ENCODE data around the gene MAPKBP1. TPM values are rescaled to one million over a fixed set of nuclear protein-coding genes. Genes with fewer than 3 reads are reported as not detected.

The MAPKBP1 gene
- total RNA-seq, 2 experiments from 2014 or later, result 16.6 to 17.2 TPM

- DNase-seq (no peak), ATAC-seq (no peak)
- CTCF ChIA-PET, result no interaction called here
- intact Hi-C loops (cut with micrococcal nuclease), result no loop called here
- TF ChIP-seq, protein P1, sequence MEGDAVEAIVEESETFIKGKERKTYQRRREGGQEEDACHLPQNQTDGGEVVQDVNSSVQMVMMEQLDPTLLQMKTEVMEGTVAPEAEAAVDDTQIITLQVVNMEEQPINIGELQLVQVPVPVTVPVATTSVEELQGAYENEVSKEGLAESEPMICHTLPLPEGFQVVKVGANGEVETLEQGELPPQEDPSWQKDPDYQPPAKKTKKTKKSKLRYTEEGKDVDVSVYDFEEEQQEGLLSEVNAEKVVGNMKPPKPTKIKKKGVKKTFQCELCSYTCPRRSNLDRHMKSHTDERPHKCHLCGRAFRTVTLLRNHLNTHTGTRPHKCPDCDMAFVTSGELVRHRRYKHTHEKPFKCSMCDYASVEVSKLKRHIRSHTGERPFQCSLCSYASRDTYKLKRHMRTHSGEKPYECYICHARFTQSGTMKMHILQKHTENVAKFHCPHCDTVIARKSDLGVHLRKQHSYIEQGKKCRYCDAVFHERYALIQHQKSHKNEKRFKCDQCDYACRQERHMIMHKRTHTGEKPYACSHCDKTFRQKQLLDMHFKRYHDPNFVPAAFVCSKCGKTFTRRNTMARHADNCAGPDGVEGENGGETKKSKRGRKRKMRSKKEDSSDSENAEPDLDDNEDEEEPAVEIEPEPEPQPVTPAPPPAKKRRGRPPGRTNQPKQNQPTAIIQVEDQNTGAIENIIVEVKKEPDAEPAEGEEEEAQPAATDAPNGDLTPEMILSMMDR (IDR thresholded peaks at IDR 0.05), result no peak
- Mint-ChIP-seq H3K36me3 (ENCODE audit: low read depth) (no peaks in the 10 kb centered on the region), H3K9me3 (no peaks in the 10 kb centered on the region), H3K4me1 (ENCODE audit: low read depth) (peaks cover 9% of the 10 kb centered on the region), H3K27ac (no peak overlapping the region), H3K4me3 (no peak overlapping the region), H3K27me3 (no peaks in the 10 kb centered on the region)
- POLR2A ChIA-PET, result interaction anchor here (1.4 kb wide), 1 partner anchor 41 kb away, joined by 3 read pairs; no protein-coding TSS in a partner anchor
Observed at GRCh38 chr15:41868321-41868720, 94.0 kb downstream of the MAPKBP1 start.

DNA sequence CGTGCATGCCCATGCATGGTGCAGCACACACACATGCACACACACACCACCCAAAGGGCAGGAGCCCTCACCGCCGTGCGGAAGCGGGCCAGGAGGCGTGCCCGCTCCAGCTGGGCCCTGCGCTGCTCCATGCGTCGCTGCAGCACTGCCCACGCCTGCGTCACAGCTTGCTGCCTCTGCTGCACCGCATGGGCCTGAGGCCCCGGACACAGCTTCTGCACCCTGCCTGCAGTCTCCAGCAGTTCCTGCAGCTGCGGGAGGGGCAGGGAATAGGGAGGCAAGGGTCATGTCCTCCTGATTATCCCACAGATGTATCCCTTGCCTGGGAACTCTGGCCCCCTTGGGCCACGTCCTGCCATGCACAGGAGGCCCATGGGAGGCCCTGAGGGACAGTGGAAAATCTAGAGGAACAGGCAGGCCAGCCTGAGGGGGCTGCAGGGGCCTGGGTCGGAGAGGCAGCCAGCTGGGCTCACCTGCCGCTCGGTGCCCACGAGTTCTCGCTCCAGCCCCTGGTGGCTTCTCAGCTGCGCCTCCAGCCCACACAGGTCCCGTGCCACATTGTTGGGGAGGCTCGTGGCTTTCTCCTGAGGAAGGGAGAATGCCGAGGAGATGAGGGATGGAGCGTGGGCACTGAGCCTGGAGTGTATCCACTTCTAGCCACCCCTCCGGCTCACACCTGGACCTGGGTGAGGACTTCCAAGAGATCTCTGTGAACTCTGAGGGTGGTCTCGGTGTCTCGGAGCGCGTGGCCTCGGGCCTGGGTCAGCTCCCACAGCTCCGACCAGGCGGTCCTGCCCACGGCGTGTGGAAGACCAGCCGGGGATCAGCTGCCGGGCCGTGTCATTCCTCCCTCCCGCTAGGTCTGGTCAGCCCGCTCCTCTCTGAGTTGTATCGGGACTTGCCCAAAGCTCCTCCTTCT lies 95.7 kb downstream of the MAPKBP1 start:
- peaks cover 9% of the 10 kb centered on the region for H3K4me1 Mint-ChIP-seq (ENCODE audit: low read depth)
- CTCF ChIA-PET, result interaction anchor here (0.9 to 1.2 kb wide), 3 partner anchors 35 to 58 kb away, joined by 3 to 5 read pairs (median 3); no protein-coding TSS in a partner anchor
- no peak overlapping the region for H3K4me3 Mint-ChIP-seq

DNA sequence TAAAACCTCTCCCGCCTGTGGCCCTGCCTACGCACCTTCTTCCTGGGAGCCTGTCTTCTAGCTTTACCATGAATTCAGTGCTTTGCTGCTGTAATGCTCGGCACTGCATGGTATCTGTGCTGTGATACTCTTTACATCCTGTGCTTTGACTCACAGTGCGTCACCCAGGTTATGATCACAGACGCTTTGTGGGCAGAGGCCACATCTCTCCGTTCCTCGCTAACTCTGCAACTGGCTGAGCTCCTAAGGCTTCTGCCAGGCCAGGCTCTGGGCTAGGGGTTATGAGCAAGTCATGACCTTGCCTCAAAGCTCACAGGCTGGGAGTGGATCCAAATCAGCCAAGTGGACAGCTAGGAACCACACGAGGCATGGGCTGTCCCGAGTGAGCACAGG lies 96.4 kb downstream of the MAPKBP1 start:
- no peaks in the 10 kb centered on the region for H3K27me3 Mint-ChIP-seq
- H3K4me3 Mint-ChIP-seq, result no peak overlapping the region
- peak; percentile 74 for DNase-seq
- ATAC-seq, result peak; percentile 96
- H3K36me3 Mint-ChIP-seq (ENCODE audit: low read depth), result no peaks in the 10 kb centered on the region
- TF ChIP-seq, protein P1 (IDR thresholded peaks at IDR 0.05), result no peak
- peaks cover 9% of the 10 kb centered on the region for H3K4me1 Mint-ChIP-seq (ENCODE audit: low read depth)
- no peaks in the 10 kb centered on the region for H3K9me3 Mint-ChIP-seq
- ChIA-PET CTCF (interaction anchor here (0.9 kb wide), 1 partner anchor 34 kb away, joined by 3 read pairs; no protein-coding TSS in a partner anchor), POLR2A (no interaction called here)
- intact Hi-C loops (cut with micrococcal nuclease), result no loop called here
- peak overlapping the region; percentile 73 for H3K27ac Mint-ChIP-seq

More for the DNA sequence above, 95.7 kb downstream of the MAPKBP1 start:
- H3K36me3 Mint-ChIP-seq (ENCODE audit: low read depth), result no peaks in the 10 kb centered on the region
- no peaks in the 10 kb centered on the region for H3K27me3 Mint-ChIP-seq
- H3K27ac Mint-ChIP-seq, result peak overlapping the region; percentile 73
- DNase-seq (no peak), ATAC-seq (no peak)
- POLR2A ChIA-PET, result interaction anchor here (0.5 to 1.6 kb wide), 3 partner anchors 18 to 56 kb away, joined by 3 read pairs; no protein-coding TSS in a partner anchor
- H3K9me3 Mint-ChIP-seq, result no peaks in the 10 kb centered on the region
- TF ChIP-seq, protein P1 (IDR thresholded peaks at IDR 0.05), result no peak
- intact Hi-C loops (cut with micrococcal nuclease), result no loop called here

DNA sequence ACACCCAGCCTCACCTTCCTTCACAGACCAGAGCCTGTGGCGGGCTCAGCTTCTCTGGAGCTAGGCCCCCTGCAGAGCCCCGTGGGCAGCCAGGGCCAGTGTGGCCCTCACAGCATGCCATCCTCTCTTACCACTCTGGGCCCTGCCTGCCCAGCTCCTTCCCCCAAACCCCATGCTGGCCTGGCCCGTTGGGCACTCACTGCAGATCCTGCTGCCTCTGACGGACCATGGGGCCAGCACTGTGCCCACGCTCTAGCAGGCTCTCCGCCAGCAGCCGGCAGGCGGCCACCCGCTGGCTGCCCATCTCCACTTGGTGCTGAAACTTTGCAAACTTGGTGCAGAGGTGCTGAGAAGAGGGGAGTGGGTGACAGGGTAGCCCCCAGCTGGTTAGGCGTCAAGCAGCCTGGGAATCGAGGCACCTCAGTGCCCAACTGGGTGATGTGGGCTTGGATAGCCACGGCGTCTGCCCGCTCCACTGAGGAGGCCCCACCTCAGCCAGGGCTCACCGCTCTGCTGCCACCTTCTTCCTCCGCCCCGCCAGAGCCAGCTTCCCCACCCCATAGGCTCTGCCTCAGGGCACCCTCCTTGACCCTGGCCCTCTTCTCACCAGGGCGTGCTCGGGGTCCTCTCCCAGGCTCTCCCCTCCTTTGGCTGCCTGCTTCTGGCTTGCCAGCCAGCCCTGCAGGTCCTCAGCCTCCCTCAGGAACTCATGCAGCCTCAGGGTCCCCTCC lies 97.1 kb downstream of the MAPKBP1 start:
- Mint-ChIP-seq H3K9me3 (no peaks in the 10 kb centered on the region), H3K4me3 (no peak overlapping the region), H3K4me1 (ENCODE audit: low read depth) (peaks cover 9% of the 10 kb centered on the region), H3K27me3 (no peaks in the 10 kb centered on the region), H3K27ac (peak overlapping the region; percentile 73), H3K36me3 (ENCODE audit: low read depth) (no peaks in the 10 kb centered on the region)
- ChIA-PET CTCF (no interaction called here), POLR2A (no interaction called here)
- intact Hi-C loops (cut with micrococcal nuclease), result no loop called here
- ATAC-seq (no peak), DNase-seq (no peak)
- TF ChIP-seq, protein P1 (IDR thresholded peaks at IDR 0.05), result no peak
